GM21576 (cell line): ENCODE results near the gene TMEM237.
A peak's percentile ranks its signal among the peaks of the same experiment; 100 is the strongest.
"Not testable (repeated sequence)": the region's sequence is repeated elsewhere in the genome, so short reads cannot be mapped to it uniquely, and the experiment has no call there.

Source experiments
- ATAC-seq: cut with Tn5 transposase; IDR thresholded peaks from one replicate; pipeline ENCODE4 v1.9.1; 2021; ENCODE audit warnings: mild to moderate bottlenecking, moderate library complexity; ENCODE audit not compliant: unreplicated experiment

The TMEM237 gene, protein sequence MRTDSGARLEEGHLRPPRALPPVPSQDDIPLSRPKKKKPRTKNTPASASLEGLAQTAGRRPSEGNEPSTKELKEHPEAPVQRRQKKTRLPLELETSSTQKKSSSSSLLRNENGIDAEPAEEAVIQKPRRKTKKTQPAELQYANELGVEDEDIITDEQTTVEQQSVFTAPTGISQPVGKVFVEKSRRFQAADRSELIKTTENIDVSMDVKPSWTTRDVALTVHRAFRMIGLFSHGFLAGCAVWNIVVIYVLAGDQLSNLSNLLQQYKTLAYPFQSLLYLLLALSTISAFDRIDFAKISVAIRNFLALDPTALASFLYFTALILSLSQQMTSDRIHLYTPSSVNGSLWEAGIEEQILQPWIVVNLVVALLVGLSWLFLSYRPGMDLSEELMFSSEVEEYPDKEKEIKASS

DNA sequence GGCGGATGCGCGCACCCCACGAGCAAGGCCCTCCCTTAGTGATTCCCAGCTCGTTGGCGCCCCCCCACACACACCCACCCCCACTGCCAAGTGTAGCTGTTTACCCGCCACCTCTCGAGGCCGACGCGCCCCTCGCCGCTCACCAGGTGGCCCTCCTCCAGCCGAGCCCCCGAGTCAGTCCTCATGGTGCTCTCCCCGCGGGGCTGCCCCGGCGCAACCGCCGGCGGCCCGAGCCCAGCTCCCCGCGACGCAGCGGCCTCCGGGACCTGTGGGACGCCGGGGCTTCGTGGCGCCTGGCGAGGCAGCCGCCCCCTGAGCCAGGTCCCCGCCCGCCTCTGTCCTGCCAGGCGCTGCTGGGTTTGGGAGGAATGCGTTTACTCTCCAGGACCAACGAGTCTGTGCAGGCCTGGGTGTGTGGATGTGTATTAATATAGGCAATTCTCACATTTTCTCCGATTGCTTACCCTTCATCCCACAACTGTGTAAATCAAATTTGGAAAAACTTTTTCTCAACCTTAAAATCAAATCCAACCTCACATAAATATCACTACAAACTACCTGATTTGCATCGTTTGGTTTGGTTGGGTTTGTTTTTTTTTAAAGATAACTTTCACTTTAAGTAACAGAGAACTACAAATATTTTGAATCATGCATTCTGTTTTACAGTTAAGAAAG, at the start of gene TMEM237:
TMEM237 (minus strand) TSS at position 288 of the 675 bp plus-strand sequence; CDS start at position 185, 103 bp downstream.
- peak; percentile 51 for ATAC-seq

DNA sequence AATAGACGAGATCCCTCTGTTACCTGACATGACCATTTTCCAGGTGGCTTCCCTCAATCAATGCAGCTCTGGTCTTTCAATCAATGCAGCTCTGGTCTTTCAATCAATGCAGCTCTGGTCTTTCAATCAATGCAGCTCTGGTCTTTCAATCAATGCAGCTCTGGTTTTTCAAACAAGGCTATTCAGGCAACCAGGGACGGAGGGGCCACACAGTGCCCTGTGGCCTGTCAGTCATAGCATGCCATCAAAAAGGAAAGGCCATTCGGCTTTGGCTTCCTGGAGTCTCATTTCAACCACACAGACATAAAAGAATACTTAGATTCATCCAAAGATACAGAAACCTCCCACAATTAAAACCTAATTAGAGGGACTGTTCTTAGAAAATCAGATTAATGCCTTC, 41.9 kb upstream of the TMEM237 start:
- no peak for ATAC-seq

DNA sequence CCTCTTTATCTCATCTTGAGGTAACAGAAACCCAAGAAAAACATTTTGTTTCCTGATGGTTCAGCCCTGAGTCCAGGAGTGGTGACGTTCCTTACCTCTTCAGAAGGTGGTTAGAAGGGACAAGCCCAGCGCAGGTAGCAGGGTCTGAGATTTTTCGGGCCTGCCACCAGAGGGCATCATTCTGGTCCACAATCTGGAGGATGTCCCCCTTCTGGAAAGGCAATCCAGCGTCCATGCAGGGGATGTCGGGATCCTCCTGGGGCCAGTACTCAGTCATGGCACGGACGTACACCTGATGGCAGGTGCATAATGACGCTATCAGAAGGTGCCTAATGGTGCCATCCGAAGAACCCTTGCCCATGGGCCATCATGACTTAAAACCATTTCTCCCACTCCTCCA, 37.4 kb upstream of the TMEM237 start:
- no peak for ATAC-seq

DNA sequence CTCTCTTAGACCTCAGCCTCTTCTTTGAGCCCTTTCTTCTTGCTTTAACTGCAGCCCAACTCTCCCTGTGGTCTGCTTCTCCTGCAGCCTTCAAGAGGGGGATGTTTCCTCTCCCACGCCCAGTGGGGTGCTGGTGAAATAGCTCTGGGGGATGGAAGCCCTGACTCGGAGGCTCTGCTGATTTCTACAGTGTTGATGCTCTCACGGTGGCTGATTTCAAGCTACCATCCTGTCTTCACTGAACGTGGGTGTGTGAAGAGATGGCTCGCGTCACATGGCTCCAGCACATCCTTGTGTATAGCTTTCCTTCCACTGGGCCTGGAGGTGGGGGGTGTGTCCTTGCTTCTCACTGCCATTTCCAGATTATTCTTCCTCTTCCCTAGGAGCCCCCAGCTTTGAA, 35.1 kb upstream of the TMEM237 start:
- ATAC-seq: no peak

DNA sequence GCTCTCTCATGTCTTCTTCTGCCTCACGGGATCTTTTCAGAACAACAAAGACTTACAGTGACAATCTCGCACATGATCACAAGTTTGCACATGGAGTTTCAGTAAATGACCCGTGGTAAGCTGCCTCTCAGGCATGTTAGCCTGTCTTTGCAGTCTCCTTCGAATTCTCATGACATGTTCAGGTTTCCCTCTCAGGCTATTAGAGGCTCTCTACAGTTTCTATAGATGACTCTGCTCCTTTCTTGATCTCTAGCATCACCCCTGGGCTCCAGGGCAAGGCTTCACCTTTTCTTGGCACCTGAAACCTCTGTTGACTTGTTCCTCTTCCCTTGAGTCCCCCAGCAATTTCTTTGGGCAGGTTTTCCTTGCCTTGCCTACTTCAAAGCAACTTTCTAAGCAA, 32.2 kb upstream of the TMEM237 start:
- no peak for ATAC-seq

DNA sequence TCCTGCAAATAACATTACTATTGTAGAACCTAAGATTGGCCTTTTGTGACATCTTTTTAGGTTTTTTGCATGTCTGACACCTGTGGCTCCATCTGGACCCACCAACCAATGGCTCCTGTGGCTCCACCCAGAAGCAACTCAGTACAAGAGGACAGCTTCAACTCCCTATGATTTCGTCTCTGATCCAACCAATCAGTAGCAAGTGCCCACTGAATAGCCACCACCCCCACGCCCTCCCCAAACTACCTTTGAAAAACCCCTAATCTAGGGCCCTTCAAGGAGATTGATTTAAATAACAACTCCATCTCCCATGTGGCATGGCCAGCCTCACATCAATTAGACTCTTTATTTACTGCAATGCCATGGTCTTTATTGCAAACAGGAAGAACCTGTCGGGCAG, 31.5 kb upstream of the TMEM237 start:
- no peak for ATAC-seq

DNA sequence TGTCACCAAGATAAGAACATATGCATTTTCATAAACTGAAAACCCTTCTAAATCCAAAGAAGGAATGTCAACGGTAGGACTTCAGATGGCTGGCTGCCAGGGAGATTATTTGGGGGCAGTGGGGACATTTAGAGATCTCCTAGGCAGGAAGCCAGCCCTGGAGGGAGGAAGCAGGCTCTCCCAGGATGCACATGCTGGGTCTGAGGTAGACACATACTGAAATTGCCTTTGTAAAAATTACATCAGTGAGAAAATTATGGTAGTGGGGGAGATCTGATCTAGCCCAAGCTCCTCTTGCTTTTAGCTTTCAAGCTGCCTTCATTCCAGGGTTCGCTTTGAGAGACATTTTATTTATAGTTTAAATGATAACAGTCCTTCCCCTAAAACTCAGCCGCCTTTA, 31.0 kb upstream of the TMEM237 start:
- ATAC-seq: no peak

DNA sequence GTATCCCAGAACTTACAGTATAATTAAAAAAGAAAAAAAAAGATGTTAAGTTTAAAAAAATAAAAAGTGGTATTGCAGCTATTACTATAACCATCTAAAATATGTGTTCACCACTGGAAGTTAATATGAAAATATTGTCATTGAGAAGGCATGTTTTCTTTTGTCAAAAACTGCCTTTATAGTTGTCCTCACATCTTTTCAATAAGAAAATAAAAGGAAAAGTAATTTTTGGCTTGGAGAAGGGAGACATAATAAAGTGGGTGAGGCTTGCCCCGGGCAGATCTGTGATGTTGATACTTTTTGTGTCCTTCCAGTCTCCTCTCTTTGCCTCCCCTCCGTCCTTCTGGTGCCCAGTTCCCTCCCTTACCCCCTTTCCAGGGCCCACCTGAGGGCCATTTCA, 30.2 kb upstream of the TMEM237 start:
- no peak for ATAC-seq

DNA sequence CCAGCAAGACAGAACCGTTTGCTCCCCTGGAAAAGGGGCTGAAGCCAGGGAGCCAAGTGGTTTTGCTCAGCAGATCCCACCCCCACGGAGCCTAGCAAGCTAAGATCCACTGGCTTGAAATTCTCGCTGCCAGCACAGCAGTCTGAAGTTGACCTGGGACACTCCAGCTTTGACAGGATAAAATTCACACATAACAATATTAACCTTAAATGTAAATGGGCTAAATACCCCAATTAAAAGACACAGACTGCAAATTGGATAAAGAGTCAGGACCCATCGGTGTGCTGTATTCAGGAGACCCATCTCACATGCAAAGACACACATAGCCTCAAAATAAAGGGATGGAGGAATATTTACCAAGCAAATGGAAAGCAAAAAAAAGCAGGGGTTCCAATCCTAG, 27.9 kb upstream of the TMEM237 start:
- not testable (repeated sequence) for ATAC-seq

DNA sequence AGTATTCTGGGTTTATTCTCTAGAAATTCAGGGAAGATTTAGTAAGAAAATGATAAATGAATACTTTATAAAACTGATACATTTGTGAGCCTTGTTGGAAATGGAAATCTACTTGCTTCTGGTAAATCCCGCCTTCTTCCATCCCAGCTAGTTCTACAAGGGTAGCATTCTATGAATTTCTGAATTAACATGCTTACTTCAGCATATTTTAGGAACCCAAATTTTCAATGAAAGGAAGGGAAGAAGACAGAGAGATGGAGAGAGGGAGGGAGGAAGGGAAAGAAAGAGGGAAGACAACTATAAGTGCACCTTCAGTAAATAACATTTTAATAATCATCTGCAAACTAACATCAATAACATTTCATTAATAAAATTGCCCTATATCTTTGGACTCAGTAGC, 26.6 kb upstream of the TMEM237 start:
- no peak for ATAC-seq

DNA sequence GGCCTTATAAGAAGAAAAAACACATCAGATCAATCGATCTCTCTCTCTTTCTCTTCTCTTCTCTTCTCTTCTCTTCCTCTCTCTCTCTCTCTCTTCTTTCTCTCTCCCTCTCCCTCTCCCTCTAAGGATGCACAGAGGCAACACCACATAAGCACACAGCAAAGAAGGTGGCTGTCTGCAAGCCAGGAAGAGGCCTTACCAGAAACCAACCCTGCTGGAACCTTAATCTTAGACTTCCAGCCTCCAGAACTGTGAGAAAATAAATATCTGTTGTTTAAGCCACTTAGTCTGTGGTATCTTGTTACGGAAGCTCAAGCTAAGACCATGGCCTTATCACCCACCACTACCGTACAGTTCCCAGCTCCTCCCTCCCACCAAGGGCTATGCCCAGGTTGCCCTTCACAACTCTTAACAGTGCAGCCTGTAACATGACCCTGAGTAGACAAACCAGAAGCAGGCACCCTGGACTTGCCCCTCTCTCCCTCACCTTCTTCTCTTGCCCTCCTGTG, 25.2 kb upstream of the TMEM237 start:
- no peak for ATAC-seq

DNA sequence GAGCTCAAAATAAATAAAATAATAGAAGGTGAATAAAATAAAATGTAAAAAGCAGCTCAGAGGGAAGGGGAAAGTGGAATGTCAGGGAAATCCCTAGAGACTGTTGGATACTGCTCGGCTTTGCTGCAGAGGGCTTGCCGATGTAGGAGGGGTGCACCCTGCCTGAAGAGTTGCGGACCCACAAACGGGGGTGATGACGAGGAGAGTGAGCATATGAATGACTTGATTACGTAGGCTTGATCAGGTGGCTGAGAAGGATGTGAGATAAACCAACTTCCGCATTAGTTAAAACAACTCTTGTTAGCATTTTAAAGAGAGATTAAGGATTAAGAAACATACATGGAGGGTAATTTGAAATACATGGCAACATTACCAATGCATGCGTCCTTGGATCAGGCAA, 21.0 kb upstream of the TMEM237 start:
- ATAC-seq: no peak

DNA sequence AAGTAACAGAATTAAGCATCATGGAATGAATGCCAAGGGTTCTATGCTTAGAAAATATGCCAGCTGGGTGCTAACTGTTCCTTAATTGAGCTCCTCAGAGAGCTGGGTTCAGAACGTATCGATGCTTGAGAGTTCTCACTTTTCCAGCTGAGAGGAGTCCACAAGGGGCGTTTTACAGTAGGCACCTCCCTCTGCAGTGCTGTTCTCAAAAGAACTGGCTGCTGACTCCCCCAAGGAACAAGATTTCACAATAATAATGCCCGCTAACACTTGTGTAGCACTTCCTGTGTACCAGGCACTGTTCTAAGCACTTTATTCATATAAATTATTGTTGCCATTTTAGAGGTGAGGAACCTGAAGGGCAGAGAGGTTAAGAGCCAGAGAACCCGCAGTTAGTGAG, 18.1 kb upstream of the TMEM237 start:
- no peak for ATAC-seq

DNA sequence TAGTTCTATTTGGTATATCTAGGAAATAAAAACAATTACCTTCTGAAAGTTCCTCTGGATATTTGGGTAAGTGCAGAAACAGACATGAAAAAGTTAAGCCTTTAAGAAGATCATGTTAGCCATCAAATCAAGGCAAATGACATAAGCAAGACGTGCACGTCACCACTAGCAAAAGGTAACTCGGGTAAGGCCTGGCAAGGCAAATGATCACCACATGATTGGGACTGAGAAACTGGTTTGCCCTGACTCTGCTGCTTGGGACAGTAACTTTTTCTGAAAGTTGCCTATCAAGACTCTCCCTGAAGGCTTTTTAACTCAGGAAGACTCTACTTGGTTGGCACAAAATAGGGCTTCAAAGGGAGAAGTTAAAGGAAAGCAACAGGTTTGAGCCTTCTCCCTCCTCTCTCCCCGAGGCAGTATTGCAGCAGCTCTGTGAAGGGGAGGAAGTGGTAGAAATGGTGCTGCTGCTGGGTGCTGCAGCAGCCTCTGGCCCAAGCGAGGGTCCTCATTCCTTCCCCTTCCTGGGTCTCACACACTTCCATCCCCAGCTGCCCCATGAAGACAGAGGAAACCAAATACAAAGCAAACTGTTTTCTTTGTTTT, 17.1 kb upstream of the TMEM237 start:
- ATAC-seq: no peak

DNA sequence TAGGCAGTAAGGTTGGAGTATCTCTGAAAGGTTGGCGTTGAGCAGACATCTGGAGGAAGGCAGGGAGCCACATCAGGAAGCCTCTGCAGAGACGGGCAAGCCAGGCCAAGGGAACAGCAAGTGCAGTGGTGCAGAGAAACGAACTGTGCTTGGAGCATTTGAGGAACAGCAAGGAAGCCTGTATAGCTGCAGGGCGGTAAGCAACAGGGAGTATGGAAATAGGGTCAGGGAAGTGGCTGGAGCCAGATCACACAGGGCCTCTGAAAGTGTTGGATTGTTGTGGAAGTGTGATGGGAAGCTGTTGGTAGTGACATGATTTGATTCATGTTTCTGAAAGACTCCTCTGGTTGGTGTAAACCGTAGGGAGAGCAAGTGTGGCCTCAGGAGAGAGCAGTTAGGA, 13.4 kb upstream of the TMEM237 start:
- ATAC-seq: no peak

DNA sequence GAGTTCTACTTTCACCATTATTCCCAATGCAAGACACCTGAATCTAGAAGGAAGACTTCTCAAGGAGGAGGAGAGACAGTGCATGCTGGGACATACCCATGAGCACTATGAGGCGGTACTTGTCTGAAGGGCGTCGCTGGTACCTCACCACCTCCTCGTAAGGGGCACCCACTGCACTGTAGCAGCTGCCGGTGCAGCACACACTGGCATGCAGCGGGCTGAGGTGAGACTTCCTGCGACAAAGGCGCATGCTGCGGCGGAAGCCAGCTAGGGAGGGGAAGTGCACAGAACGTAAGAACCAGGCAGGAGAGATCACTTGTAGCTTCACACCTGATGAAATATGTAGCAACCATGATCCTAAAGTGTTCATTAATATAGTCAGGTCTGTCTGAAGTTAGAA, 12.8 kb upstream of the TMEM237 start:
- no peak for ATAC-seq

DNA sequence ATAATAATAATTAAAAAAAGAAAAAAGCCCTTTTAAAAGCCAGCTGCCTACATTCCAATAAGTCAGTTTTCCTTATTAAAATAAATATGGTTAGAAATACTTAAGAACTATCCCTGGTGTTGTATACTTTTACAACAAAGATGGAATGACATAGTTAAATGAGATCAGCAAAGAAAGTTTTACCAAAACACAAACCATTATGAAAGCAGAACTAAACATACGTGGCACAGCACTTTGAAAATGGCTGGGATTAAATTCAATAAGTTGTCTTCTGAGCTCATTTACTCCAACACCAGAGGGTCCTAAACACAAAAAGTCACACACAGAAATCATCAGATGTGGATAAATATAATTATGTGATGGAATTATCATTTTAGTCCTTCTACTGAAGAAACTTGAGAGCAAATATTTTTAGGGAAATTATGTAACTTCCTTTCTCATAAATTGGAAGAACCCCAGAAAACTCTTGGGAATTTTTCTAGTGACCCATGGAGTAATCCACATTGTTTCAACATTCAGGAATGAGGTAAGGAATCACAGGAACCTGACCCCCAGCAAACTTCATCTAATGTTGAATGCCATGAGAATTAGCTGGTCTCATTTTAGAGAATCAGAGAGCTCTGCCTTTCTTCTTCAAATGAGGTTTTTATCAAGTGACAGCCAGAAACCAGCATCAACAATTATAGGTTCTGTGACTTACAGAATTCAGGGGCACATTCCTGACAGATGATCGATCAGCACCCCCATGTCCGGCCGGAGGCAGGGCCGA, 11.5 kb upstream of the TMEM237 start:
- ATAC-seq: no peak

DNA sequence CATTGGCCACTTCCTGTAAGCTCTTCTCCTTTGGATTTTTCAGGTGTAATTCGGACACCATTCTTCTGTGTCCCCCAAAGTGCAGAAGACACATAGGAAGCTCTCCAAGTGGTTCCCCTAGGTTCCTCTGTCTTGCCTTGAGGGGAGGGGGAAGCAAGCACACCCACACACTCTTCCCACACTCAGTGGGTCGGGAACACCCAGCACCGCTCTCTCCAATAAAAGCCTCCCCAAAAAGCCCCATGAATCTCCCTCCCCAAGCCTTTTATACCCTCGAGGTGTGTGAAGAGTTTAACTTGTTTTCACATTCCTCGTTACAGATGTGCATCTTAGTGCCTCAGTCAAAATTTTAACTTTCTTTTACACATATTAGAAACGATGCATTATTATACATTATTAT, 9.9 kb upstream of the TMEM237 start:
- ATAC-seq: no peak

DNA sequence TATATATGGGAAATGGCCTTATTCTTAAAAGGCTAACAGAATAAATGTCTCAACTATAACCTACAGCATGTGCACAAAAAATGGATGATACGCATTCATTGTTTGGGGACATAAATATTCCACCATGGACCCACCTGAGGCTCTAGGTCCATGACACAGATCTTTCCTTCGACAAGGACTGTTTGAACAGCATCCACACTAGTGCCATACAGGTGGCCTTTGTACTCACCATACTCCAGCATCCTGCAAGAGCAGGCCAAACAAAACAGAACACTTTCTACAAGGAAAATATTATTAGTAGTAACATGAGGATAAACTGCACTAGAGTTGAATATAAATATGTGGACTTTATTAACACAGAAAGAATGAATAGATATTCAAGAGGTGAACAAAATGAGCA, 6.1 kb upstream of the TMEM237 start:
- ATAC-seq: no peak

DNA sequence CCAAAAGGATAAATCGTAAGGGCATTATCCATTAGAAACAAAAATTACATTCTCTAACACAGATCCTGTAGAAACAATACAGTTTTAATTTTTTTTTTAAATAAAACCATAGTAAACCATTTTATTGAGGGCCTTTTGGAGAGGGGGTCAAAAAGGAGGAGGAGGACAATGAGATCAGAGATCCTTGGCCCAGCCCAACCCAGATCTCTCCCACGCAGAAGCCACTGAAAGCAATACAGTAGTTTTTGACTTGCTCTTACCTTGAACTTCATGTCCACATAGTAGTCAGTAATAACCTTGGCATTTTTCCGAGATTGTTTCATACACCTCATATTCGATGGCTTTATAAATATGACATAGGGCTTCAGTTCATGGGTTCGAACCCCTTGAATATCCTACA, 4.1 kb upstream of the TMEM237 start:
- no peak for ATAC-seq

DNA sequence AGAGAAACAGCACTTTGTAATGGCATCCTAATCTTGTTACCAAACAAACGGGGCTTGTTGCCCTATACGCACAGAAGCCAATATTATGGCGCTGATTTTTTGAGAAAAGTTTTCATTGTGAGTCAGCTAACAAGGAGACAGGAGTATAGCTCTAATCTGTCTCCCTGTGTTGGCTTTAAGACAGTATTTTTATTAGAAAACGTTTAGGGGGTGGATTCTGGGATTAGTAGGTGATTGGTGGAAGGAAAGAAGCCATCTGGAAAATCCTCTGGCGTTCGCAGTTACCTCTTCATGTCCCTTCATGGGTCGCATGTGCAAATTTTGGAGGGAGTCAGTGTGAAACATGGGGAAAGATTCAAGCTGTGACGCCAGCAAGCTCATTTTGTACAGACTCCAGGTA, 698 bp upstream of the TMEM237 start:
- ATAC-seq: no peak
